HG03103 (cell line): ENCODE measurements around the gene AKAP13.

Experiments used
- ATAC-seq: cut with Tn5 transposase; IDR thresholded peaks from one replicate; pipeline ENCODE4 v1.9.1; 2021; ENCODE audit warnings: low read depth; ENCODE audit not compliant: unreplicated experiment

Gene AKAP13

DNA sequence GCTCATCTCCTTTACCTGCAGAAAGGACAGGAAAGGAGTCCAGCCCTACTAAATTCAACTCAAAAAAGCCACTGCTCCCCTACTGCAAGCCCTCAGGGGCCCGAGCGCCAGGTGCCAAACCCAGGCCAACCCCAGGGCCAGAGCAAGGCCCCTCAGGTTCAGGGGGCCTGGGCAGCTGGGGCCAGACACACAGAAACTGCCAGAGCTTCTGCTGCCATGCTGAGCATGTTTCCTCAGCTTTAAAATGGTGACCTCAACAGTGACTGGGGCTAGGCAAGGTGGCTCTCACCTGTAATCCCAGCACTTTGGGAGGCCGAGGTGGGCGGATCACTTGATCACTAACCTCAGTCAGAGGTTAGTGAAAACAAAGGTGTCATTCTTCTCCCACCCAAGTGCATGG, 375.5 kb downstream of the AKAP13 start:
- no peak for ATAC-seq

DNA sequence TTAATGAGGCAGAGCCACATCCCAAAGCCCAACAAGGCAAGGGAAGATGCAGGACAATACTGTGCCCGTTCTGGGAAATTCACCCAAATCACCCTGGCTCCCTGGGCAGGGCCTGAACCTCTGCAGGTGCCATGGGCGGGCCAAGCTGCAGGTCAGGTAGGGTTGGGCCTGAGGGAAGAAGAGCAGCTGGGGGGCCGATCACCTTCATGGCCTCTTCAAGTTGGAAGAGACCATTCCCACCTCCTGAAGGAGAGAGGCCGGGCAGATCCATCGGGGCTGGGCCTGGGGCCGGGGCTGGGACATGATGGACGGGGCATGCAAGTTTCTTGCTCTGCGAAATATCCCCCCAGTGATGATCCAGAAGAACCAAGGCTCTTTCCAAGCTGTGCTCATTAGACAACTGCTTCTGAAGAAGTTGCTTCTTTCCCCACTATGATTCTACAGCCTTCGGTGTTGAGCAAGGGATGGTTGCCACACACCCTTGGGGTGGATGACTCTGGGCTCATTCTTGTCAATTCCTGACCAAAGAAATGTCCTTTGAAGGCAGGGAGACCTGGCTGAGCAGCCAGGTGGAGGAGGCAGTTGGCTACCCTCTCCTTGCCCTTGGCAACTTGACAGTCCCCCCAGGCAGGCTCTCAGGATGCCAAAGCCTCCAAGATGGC, 376.1 kb downstream of the AKAP13 start:
- no peak for ATAC-seq

DNA sequence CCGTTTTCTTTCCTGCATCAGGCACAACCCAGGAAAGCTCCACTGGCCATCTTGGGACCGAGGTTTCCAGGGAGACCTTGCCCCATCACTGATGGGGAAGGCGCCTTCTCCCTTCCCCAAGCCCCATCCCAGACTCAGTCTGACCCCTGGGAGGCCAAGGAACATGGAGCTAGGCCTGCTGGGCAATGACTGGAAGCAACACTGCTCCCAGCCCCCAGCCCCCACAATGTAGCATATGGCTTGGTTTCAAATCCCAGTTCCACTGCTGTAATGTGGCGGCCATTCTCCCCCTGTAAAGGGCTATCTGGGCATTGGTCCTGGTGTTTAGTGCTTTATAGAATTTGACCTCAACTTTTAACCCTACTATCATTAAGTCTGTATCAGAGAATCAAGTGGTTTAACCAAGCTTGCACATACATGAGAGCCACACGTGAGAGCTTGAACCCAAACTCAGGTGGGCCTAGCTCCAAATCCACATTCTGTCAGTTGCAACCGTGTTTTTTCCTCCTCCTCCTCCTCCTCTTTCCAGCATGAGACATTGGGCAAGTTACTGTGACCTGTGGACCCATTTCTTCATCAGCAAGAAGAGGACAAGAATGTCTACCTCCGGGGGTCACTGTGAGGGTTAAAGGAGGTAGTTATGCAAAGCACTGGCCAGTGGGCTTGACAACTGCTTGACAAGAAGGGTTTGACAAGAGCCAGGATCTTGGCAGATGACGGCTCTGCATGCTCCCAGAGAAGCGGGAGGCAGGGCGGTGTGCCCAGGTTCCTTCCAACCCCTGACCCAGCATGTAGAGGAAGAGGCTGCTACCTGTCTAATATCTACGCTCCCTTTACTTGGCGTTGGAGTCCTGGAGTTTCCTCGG, 376.9 kb downstream of the AKAP13 start:
- ATAC-seq = no peak

DNA sequence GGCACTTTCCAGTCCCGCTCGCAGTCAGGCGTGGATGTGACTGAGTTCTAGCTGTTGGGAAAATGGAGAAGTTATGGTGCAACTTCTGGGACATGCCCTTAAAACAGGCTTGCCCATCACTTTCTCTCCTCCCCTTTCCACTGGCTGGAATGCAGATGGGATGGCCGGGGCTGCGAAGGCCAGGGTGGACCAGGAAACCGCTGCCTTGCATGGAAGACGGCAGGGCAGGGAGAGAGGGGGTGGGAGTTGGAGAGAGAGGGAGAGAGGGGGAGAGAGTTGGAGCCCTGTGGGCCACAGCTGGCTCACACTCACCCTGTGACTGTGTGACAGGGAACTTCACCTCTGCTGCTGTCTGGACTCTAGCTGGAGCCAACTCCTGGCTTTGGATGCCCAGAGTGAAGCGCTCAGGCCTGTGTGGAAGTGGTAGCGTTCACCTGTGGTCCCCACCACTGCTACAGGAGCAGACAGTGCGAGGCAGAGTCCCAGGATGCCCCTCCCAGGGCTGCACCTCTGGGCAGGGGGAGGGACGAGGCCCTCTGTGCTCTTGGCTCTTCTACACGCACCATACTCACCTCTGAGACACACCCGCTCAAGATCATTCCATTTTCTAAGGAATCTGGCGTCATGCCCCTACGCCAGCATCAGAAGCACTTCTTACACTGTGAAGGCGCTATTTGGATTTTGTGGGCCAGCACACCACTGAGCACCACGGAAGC, 377.7 kb downstream of the AKAP13 start:
- no peak for ATAC-seq

DNA sequence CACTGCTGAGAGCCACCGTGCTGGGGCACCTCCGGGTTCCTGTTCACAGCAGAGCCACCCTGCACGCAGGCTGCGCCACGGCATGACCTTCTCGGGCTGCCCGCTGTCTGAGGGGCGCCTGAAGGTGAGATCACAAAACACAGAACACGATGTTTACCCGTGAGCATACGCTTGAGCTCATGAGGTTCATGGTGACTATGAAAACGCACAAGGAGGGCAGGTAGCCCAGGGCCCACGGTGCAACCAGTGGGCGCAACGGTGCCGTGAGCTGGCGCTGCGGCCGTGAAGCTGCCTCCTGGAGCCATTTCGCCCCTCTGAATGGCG, 378.2 kb downstream of the AKAP13 start:
- ATAC-seq = no peak

DNA sequence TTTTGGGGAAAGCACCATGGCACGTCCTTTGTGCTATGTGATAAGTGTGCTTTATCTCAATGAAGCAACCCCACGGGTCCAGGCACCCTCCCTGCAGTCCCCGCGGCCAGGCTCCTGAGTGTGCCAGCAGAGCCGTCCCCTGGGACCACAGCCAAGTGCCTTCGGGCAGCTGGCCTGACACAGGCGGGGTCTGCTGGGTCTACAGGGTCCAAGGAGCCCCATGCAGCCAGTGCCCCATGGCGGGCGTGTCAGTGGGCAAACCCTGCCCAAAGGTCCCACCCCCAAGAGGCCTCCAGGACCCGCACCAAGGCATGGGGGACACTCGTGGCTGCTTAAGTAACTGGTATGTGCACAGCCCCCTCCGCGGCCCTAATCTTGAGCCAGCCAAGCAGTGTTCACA, 379.0 kb downstream of the AKAP13 start:
- ATAC-seq = no peak

DNA sequence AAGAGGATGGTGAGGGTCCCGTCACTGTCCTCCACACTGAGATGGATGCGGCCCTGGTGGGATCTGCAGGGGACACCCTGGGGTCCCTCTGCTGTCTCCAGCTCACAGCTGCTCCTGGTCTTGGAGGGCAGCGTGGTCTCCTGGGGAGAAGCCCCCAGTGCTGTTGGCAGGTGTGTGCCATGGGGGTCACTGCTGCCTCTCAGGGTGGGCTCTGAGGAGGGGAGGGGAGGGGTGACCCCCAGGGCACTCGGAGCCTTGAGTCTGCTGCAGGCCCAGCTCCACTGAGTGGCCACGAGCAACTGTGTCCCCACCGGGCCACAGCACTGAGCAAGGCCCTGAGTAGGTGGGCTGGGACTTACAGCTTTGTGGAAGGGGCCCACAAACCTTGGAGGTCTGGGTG, 379.6 kb downstream of the AKAP13 start:
- no peak for ATAC-seq

DNA sequence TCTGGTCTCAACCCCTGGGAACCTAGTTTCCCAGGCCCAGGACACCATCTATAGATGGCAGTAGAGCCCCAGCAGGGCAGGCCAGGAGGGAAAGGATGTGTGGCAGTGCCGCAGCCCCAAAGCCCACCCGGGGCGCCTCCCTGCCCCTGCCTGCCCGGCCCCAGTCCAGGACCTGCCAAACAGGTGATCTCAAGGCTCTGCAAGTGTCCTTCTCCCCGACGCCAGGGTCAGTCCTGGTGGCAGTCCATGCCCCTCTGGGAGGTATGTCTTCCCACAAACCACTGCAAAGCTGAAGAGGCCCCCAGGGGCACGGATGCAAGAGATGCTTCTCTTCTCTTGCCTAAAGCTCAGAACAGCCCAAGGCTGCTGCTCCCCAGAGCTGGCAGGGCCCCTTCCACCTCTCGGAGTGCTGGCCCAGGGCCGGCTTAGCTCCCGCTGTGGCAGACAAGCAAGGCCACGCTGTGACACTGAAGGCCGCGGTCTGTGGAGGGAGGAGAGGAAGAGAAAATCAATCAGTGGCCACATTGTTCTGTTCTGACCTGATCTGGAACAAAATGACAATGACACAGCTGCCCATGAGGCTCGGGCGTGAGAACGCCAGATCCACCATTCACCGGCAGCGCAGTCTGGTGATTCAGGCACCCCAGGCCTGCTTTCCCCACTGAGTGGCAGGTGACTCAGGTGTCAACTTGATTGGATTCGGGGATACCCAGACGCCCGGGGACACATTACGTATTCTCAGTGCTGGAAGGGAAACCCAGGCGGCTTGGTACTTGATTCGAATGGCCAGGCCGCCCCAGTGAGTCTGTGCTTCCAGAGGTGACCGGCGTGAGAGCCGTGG, 380.3 kb downstream of the AKAP13 start:
- ATAC-seq = no peak

DNA sequence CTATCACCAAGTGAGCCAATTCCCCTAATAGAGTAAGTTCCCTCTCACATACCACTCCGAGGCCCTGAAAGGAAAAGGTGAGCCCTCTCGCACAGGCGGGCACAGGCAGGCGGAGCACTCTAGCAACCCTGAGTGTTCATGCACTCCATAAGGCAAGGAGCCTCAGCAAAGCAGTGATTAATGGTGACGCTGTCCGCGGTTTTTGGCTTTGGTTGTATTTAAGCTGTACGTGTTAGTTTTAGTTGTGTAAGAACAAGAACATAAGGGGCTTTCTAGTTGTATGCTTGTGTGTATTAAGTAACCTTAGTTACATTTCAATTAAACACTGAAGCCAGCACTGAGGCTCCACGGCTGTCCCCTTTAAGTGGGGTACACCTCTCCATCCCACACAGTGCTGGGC, 381.2 kb downstream of the AKAP13 start:
- ATAC-seq = no peak

DNA sequence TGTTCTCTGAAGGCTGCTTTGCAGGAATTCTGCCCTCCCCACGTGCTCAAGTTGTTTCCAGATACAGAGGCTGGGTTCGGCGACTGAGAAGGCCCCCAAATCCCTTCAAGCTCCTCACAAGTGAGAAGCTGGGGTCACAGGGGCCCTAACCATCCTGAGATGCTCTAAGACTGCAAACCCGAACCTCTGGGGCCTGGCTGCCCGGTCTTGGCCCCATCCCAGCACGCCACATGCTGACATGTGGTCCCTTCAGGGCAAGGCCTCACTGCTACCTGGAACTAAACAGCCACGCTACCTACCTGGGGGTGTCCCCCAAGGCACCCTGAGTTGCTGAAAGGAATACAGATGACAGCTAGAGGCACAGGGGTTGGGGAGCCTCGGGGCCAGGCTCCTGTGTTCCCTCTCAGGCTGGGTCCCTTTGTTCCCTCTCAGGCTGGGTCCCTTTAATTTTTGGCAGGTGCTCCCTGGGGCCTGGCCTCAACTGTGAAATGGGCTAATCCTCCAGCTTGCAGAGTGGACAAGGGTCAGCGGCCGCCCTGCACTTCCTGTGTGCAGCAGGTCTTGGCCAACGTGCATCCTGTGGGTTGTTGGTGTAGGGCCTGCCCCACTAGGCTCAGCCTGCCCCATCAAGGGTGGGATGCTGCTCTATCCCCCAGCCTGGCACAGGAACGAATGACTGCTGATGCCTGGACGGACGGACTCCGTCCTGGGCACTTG, 381.8 kb downstream of the AKAP13 start:
- ATAC-seq = no peak

DNA sequence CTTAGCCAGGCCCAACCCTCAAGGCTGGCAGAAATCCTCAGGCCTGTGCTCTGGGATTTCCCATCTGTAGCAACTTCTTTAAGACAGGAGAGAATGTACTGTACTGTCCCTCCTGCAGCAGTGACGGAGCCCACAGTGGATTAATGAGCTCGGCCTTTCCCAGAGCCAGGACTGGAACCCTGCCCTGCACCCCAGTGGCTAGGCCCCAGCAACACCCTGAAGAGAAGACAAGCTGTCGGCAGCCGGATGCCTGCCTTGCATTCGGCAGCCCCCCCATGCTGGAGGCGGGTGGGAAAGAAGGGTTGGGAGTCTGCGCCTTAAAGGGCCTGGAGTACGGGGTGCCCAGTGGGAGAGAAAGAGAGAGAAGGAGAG, 382.3 kb downstream of the AKAP13 start:
- ATAC-seq = no peak

DNA sequence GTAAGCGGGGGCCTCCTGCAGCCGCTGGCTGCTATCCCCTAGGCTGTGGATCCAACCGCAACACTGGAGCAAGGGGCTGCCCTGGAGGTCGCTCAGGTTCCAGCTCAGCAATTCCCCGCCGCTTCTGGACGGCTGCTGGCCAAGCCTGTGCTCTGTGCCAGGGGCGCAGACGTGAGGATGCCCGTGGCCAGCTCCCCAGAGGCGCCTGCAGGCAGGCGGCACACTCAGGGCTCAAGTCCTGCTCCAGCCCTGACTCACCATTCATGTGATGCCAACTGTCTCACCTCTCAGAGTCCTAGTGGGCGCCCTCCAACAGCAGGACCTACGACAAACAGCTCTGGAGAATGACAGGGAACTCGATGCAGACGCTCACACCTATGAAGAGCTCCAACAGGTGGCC, 382.8 kb downstream of the AKAP13 start:
- no peak for ATAC-seq

DNA sequence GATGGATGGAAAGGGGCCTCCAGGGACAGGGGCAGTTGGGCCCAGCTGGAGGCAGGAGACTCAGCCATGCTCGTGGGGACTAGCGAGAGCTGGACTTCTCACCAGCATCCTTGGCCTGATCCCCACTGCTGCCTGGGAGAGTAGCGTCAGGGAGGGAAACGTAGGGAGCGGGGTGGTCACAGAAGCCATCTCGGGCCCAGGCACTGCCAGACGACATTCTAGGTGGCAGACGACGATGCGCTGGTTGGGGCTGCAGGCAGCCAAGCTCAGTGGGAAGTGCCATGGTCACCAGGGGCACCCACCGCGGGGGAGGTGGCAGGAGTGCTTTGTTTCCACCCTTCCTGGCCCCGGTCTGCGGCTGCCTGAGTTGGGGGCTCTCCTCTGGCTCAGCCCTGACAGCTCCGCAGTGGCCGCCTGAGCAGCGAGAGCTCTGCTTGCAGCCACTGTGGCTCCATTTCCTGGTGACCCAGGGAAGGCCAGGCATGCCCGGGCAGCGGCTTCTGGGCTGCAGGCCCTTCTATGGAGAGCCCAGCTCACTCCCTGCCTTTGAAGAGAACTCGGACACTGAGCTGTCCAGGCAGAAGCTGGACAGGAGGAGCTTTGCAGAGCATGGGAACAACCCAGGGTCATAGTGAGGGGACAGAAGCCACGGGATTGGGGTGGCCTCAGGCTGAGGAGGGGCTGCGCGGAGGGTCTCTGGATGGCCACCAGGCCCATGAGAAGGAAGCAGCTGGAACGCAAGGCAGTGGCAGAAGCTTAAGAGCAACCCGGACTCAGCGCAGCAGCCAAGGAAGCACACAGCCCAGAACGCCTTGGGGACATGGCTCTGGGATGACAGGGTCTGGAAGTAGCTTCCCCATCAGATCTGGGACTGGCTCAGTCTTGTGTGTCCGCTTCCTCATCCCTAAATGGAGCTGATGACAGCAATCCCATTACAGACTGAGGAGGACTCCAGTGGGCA, 383.6 kb downstream of the AKAP13 start:
- no peak for ATAC-seq

DNA sequence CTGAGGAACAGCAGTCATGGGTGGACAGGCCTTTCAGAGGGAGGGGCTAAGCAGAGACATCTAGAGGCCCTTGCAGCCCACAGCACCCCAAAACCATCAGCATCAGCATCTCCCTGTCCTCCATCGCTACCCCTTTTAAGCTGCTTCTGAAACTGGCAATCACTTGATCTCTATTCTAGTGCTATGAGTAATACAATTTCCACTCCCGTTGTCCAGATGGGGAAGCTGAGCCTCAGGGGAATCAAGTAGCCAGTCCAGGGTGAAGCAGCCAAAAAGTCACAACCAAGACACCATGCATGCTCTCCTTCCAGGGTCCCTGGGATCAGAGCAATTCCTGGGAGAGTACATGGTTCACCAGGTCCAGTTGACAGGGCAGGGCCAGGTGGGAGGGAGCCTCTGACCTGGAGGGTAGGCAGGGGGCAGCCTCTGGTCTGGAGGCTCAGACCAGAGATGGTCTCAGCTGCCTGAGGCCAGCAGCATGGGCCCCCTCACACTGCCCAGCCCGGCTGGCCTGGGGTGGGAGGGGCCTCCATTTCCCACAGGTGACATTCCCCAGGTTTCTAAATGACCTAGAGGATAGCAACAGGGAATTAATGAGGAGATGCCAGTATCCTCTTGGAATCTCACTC, 384.4 kb downstream of the AKAP13 start:
- ATAC-seq = no peak

DNA sequence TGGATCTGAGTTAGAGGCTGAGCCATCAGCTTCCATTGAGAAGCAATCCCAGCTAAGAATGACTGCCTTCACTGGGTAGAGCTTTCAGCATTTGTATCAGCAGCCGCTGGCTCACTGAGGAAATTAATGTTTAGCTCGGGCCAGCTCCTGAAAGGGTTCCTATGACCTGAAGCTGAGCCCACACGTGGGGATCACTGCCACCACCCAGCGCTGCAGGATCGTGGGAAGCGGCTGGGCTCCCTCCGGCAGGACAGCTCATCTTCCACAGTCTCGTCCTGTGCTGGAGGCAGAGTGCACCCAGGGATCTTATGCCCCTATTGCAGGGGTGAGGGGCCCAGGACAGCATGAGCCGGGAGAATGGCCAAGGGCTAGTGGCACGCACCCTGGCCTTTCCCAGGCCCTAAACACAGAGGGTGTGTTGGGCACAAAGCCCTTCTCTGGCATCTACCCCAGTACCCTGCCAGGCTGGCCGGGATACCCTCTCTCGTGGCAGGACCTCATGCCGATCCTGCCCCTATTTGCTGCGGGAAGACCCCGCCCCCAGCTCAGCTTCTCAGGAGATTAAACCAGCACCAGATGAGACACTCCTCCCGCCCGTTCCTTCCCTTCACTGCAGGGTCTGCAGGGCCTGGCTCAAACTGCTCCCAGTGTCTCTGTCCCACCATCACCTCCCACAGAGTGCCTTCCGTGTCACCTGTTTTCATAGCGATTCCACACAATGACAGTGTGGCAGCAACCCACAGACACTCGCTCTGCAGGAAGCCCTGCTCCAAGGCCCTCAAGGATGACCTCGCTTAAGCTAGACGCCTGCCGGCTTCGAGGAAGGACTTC, 385.8 kb downstream of the AKAP13 start:
- ATAC-seq = no peak

DNA sequence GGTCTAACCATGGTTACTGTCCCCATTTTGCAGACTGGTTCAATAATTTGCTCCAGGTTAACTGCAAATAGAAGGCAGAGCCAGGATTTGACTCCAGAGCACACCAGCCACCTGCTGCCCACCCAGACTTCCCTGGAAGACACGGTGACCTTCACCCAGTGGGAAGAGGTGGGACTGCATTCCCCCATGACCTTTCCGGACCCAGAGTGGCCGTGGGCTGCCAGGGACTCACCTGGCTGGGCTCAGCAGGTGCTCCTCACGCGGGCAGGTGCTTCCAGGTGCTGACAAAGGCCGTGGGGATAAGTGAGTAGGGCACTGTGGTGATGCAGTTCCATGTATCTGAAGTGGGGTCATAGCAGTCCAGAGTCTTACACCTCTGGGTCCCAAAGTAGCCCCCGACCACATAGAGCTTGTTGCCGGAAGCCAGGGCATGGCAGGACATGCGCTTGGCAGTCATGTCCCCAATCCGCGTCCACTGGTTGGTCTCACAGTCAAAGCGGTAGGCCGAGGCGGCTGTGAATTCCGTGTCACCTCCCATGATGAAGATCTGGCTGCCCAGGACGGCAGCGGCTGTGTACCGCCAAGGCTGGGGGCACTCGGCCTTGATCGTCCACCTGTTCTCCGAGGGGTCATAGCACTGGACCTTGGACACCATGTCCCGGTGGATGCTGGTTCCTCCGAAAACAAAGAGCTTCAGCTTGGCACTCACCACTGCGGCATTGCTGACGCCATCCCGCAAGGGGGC, 387.6 kb downstream of the AKAP13 start:
- ATAC-seq = no peak

DNA sequence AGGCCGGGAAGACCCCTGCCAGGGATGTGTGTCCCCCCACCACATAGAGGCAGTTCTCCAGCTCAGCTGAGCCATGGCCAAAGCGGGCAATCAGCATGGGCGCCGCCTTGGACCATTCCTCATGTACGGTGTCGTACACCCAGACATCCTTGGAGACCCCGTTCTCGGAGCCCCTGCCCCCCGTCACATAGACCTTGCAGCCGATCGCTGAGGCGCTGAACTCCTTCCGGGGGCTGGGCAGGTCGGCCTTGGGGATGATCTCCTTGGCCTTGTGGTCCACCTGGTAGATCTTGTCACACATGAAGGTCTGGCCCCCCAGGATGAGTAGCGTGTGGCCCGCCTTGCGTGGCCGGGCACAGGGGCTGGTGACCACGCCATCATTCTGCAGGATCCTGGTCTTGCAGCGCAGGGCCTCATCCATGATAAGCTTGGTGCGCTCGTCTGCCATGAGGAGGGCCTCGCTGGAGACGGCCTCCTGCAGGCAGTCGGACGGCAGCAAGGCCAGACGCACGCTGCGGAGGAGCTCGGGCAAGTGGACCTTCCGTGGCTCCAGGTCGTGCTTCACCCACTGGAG, 388.3 kb downstream of the AKAP13 start:
- ATAC-seq = no peak
